NCI-H82 treated with DMSO at 0.1 percent for 48 hours (cell line): ENCODE data around the gene RAMP1.

Experiments
- DNase-seq: peaks from one replicate; lab custom pipeline; 2025; ENCODE audit not compliant: unreplicated experiment; lab: John Stamatoyannopoulos, UW

The RAMP1 gene

DNA sequence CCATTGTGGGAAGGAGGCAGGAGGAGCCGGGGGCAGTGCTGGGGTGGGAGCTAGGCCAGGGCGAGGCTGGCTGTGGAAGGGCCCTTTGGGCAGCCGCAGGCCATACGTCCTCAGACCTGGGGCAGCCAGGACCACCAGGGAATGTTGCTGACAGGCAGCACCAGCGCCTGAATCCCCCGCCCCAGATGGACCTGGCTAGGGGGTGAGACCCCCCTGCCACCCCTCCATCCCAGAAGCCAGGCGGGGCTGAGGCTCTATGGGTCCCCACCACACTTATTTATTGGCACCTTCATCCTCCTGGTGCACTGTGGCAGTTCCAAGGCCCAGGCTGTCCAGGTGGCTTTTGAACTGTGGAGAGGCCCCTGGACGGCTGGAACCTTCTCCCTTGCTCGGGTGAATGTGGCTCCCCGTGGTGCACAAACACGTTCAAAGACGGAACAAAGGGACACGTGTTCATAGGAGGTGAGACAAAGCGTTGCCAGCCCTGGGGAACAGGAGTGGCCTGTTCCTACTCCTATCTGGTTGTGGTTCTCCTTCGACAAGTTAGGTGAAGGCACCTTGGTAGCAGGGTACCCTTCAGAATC, 35.1 kb downstream of the RAMP1 start:
- no peak for DNase-seq

GRCh38 chr2:237894986-237895543, 35.6 kb downstream of the RAMP1 start:
- DNase-seq, result no peak

DNA sequence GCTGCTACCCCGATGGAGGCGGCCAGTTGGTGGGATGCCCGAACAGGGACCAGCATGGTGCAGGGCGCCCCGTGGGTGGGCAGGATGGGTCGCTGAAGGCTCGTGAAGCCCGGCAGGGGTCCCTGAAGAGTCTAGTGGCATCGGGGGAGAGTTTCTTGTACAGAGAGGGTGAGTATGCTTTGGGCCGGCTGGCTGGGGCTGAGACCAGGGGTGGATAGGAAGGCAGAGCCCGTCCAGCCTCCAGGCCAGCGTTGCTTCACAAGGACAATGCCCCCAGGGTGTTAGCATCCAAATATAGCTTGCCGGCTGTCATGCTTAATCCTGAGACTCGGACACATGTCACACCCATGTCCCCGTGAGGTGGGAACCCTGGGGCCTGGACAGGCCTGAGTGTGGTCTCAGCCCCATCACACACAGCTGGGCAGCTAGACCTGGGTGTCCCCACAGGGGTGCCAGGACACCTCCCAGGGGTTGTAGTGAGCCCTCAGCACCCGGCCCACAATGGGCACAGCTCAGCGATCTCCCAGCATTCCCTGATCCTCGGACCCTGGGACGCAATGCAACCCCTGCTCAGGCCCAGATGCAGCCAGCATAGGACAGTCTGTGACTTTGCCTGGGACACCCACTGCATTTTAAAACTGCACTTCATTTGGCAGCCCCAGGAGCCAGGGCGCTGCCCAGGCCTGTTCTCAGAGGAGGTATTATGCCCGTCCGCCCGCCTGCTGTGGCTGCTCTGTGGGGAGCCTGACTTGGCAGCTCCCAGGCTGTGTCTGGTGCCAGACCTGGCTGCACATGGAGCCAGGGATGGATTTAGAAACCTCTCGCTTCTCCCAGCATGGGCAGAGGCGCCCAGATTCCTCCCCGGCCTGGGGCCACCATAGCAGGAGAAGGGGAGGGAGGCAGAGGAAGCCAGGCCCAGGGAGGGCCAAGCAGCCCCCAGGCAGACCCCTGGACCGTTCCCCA, 36.4 kb downstream of the RAMP1 start:
- no peak for DNase-seq

DNA sequence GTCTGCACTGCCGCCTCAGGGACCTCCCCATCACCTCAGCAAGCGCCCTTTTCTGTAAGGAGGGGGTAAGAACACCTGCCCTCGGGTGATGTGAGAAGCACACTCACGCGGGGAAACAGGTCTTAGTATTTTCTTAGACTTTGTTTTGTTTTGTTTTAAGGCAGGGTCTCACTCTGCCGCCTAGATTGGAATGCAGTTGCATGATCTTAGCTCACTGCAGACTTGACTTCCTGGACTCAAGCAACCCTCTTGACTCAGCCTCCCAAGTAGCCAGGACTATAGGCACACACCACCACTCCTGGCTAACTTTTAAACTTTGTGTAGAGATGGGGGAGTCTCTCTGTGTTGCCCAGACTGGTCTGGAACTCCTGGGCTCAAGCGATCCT, 37.1 kb downstream of the RAMP1 start:
- DNase-seq, result no peak

DNA sequence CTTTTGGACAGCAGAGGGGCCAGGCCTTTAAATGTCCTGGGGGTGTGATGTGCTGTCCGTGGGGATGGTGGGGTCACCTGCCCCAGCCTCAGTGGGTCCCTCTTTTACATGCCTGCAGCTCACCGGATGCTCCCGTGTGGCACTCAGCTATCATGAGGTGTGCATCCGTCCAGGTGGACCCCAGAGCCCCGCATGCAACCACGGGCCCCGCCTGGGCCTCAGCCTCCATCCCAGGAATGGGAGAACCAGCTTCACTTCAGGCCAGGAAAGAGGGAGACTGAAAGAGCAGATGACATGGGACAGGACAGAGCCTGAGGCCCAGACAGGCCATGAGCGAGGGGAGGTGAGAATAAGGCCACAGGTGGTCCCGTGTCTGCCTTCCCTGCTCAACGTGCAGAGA, 37.5 kb downstream of the RAMP1 start:
- DNase-seq, result no peak

GRCh38 chr2:237898057-237898414, 38.6 kb downstream of the RAMP1 start:
- no peak for DNase-seq

- no peak for DNase-seq
Observed at GRCh38 chr2:237900891-237901831, 41.7 kb downstream of the RAMP1 start.

- no peak for DNase-seq
Observed at GRCh38 chr2:237901932-237902850, 42.8 kb downstream of the RAMP1 start.

DNA sequence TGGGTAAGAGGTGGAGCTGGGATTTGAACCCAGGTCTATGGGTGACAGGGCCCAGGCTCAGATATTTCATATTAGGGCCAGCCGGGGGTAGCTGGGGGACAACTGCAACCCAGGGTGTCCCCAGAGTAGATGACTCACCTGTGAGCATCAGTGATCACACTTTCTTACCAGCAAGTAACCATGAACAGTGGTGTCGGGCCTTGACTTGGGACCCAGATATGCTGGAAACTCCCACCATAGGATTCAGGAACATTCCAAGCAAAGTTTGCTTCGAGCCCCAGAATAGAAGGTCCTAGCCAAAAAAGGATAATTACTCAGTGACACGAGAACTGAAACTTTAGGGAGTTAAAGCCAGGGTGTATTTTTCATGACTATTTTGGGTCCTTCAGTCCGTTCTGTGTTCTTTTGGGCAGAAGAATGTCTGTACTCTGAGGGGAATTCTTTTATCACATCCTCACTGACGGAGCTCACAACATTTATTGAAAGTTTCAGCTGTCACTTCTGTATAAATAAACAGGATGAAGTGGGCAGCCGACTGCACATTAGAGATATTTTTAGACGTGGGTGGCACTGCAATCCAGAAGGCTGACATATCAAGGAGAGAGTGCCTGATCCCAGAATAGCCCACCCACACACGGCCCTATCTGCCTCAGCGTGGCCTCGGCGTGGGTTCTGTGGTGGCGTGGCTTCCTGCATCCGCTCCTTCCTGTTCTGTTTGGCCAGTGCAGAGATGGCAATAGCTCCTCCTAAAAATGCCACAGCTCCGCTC, 45.6 kb downstream of the RAMP1 start:
- no peak for DNase-seq

DNA sequence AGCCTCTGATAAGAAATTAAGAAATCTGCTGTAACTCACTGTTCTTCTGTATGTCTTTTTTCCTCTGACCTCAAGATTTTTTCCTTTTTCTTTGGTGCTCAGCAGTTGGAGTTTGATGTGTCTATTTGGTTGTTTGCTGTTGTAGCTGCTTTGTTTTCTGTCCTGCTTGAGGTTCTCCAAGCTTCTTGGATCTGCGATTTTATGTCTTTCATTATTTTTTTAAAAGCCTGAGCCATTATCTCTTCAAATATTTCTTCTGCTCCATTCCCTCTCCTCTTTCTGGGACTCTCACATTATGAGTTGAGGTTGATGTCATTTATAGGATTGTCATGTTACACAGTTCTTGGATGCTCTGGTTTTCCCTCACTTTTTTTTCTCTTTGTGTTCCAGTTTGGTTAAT, 47.7 kb downstream of the RAMP1 start:
- no peak for DNase-seq

GRCh38 chr2:237909075-237909695, 49.8 kb downstream of the RAMP1 start:
- DNase-seq, result no peak

DNA sequence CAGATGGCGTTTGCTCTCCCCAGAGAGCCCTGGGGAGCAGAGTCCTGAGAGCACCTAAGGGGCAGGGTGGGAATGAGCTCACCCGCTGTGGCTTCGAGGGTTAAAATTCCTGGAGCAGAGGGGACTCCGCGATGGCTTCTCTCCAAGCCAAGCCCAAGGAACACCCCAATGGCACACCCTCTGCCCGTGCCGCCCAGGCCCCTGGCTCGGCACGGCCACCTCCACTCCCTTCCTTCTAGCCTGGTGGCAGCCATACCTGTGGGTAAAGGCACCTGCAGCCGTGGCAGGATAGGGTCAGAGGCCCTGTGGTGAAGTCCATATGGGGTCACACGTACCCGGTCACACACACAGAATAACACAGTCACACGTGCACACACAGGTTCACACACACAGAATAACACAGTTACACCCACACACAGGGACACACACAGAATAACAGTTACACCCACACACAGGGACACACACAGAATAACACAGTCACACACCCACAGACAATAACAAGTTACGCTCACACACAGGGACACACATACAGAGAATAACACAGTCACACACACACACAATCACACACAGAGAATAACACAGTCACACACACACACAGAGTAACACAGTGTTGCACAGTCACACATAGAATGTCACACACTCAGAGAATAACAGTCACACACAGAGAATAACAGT, 50.5 kb downstream of the RAMP1 start:
- no peak for DNase-seq

DNA sequence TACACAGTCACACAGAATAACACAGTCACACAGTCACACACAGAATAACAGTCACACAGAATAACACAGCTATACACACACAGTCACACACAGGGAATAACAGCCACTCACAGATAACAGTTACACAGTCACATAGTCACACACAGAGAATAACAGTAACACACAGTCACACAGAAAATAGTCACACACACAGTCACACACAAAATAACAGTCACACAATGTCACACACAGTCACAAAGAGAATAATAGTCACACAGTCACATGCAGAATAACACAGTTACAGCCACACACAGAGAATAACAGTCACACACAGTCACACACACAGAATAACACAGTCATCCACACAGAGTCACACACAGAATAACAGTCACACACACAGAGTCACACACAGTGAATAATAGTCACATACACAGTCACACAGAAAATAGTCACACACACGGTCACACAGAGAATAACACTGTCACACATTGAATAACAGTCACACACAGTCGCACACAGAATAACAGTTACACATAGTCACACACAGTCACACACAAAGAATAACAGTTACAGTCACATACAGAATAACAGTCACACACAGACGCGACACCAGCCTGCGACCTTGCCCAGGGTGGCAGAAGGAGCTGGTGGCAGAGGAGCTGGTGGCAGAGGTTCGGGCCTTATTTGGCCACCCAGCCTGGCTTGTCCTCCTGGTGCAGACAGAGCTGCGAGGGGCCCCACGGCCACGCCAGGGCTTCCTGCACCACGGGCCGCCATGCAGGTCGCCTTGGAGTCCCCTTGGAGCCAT, 51.3 kb downstream of the RAMP1 start:
- DNase-seq, result no peak

- DNase-seq, result no peak
Observed at GRCh38 chr2:237911363-237912017, 52.1 kb downstream of the RAMP1 start.

GRCh38 chr2:237912271-237913192, 53.1 kb downstream of the RAMP1 start:
- DNase-seq, result no peak
